HG03571 (cell line): ENCODE measurements around the gene OR5A2.
"Not testable (repeated sequence)": the region's sequence is repeated elsewhere in the genome, so short reads cannot be mapped to it uniquely, and the experiment has no call there.

Experiments
- ATAC-seq: cut with Tn5 transposase; IDR thresholded peaks from one replicate; pipeline ENCODE4 v1.9.1; 2021; ENCODE audit not compliant: unreplicated experiment

Gene OR5A2

DNA sequence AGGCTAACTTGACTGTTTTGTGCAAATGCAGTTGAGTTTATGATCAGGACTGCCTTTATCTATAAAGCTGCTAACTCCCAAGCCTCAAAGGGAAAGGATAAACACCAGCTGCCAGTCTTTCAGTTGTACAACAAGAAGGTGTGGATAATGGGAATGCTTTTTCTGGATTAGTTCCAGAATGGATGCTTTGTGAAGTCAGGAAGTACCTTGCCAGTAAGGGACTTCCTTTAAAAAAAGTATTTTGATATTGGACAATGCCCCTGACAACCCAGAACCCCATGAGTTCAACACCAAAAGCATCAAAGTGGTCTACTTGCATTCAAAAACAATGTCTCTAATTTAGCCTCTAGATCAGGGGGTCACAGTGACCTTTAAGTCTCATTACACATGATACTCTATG, 32.0 kb downstream of the OR5A2 start:
- ATAC-seq: no peak

DNA sequence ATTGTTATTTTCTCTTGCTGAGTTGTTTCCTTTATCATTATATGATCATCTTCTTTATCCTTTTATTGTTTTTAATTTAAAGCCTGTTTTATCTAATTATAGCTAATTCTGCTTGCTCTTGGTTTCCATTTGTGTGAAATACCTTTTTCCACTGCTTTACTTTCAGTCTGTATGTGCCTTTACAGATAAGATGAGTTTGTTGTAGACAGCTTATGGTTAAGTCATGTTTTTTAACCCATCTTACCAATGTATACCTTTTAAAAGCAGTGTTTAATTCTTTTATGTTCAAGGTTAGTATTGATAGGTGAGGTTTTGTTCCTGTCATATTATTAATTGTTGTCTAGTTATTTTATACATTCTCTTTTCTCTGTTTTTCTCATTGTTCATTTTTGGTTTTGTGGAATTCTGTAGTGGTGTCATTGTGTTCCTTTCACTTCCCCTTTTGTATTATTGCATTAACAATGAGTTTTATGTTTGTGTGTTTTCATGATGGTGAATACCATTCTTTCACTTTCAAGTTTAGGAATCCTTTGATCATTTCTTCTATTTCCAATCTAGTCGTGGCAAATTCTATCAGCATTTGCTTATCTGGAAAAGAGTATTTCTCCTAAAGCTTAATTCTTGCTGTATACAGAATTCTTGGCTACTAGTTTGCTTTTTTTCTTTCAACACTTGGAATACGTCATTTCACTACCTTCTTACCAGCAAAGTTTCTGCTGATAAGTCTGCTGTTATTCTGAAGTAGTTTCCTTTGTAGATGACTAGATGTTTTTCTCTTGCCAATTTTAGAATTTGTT, 45.8 kb downstream of the OR5A2 start:
- peak; percentile 97 for ATAC-seq

DNA sequence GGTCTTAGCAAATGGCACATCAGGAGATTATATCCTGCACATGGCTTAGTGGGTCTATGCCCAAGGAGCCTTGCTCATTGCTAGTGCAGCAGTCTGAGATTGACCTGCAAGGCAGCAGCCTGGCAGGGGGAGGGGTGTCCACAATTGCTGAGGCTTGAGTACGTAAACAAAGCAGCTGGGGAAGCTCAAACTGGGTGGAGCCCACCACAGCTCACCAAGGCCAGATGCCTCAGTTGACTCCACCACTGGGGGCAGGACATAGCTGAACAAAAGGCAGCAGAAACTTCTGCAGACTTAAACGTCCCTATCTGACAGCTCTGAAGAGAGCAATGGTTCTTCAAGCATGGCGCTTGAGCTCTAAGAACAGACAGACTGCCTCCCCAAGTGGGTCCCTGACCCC, 53.9 kb downstream of the OR5A2 start:
- ATAC-seq: not testable (repeated sequence)

DNA sequence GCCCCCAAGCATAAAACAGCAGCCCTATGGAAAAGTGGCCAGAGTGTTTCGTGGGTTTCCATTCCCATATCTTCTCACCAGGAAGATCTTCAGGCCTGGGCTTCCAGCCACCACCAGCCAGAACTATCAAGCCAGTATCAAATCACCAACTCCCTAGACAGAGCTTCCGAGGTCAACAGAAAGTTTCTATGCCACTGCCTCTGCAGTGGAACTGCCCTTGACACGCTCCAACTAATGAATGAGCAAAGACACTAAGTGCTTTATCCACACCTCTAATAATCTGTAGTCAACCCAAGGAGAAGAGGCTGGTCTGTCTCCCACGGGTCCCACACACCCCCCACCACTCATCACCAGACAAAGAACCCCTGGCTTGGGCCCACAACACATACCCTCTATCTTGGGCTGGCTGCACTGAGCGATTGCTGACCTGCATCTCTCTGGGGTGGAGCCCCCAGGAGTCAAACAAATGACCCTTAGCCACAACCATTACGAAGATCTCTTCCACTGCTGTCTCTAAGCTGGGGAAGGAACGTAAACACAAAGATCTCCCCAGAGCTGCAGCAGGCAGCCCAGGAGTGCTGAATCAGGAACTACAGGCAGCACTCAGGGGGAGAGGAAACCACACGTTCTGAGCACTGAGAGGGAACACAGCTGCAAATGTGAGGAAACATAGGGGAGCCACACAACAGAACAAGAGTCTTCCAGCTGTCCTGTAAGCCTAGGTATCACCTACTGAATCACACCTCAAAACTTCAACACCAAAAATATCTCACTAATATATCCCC, 57.8 kb downstream of the OR5A2 start:
- no peak for ATAC-seq
